WTC11 (cell line): ENCODE measurements around the gene POLK. TPM values are rescaled to one million over a fixed set of nuclear protein-coding genes. Genes with fewer than 3 reads are reported as not detected.

Experiments used
- ATAC-seq: fragments of 200-7000 bp; cut with Tn5 transposase; 2 replicates; pipeline ENCODE4 v1.10.0; 2021; ENCODE audit warnings: mild to moderate bottlenecking, moderate library complexity
- CTCF ChIA-PET: fragments of 300-600 bp; sonication (Branson Sonifier 250); formaldehyde crosslinking; loops from one replicate; lab custom pipeline; 2021; ENCODE audit warnings: antibody characterized with exemption; lab: Charles Lee
- POLR2A ChIA-PET: fragments of 350-600 bp; sonication (Branson Sonifier 250); formaldehyde crosslinking; loops from one replicate; lab custom pipeline; 2021; ENCODE audit warnings: antibody characterized with exemption; lab: Charles Lee
- DNase-seq: peaks from one replicate; pipeline ENCODE4 v3.0.0; 2021; ENCODE audit warnings: low spot score
- H3K27ac Mint-ChIP-seq: 2 replicates; pipeline ENCODE4 v1.8.0; 2021; ENCODE audit warnings: mixed read lengths
- H3K27me3 Mint-ChIP-seq: 2 replicates; pipeline ENCODE4 v1.8.0; 2021; ENCODE audit warnings: low read depth, mild to moderate bottlenecking, moderate library complexity, mixed read lengths
- H3K36me3 Mint-ChIP-seq: 2 replicates; pipeline ENCODE4 v1.8.0; 2021; ENCODE audit warnings: mixed read lengths
- H3K4me1 Mint-ChIP-seq: 2 replicates; pipeline ENCODE4 v1.8.0; 2022; ENCODE audit warnings: mixed read lengths
- H3K4me3 Mint-ChIP-seq: 2 replicates; pipeline ENCODE4 v1.8.0; 2021; ENCODE audit warnings: mild to moderate bottlenecking, moderate library complexity, mixed read lengths
- H3K9me3 Mint-ChIP-seq: 2 replicates; pipeline ENCODE4 v1.8.0; 2021; ENCODE audit warnings: mixed read lengths
- ATF1 ChIP-seq: sonication (generic); formaldehyde crosslinking; IDR thresholded peaks from 2 replicates; pipeline ENCODE4 v1.8.1; 2023; ENCODE audit warnings: mild to moderate bottlenecking, moderate library complexity, missing genetic modification reagents
- ATF3 ChIP-seq: sonication (generic); formaldehyde crosslinking; conservative IDR thresholded peaks from 2 replicates; pipeline ENCODE4 v1.8.1; 2022; ENCODE audit warnings: mild to moderate bottlenecking, missing genetic modification reagents
- E2F1 ChIP-seq: sonication (generic); formaldehyde crosslinking; IDR thresholded peaks from 2 replicates; pipeline ENCODE4 v1.8.0; 2022; ENCODE audit warnings: mild to moderate bottlenecking, missing genetic modification reagents
- E2F4 ChIP-seq: sonication (generic); formaldehyde crosslinking; IDR thresholded peaks from 2 replicates; pipeline ENCODE4 v1.8.1; 2022; ENCODE audit warnings: low read depth, mild to moderate bottlenecking, moderate library complexity, missing genetic modification reagents, borderline replicate concordance
- ELF4 ChIP-seq: sonication (generic); formaldehyde crosslinking; IDR thresholded peaks from 2 replicates; pipeline ENCODE4 v1.8.1; 2022; ENCODE audit warnings: low read depth, mild to moderate bottlenecking, moderate library complexity, missing genetic modification reagents
- FOXP1 ChIP-seq: sonication (generic); formaldehyde crosslinking; IDR thresholded peaks from 2 replicates; pipeline ENCODE4 v1.8.0; 2022; ENCODE audit warnings: missing genetic modification reagents, mild to moderate bottlenecking, moderate library complexity, borderline replicate concordance
- GABPB1 ChIP-seq: sonication (generic); formaldehyde crosslinking; IDR thresholded peaks from 2 replicates; pipeline ENCODE4 v1.8.1; 2023; ENCODE audit warnings: mild to moderate bottlenecking, missing genetic modification reagents
- IRF1 ChIP-seq: sonication (generic); formaldehyde crosslinking; IDR thresholded peaks from 2 replicates; pipeline ENCODE4 v1.8.0; 2023; ENCODE audit warnings: missing genetic modification reagents
- JAZF1 ChIP-seq: fragments of 250-450 bp; sonication (Bioruptor Pico); IDR thresholded peaks from 2 replicates; pipeline ENCODE4 v1.9.0; 2021; ENCODE audit warnings: moderate library complexity, mild to moderate bottlenecking, inconsistent platforms
- MXD4 ChIP-seq: fragments of 250-450 bp; sonication (Bioruptor Pico); IDR thresholded peaks from 2 replicates; pipeline ENCODE4 v1.8.0; 2021; ENCODE audit warnings: mild to moderate bottlenecking, moderate library complexity, borderline replicate concordance
- RORB ChIP-seq: fragments of 250-450 bp; sonication (Bioruptor Pico); IDR thresholded peaks from 2 replicates; pipeline ENCODE4 v1.9.0; 2021; ENCODE audit warnings: mild to moderate bottlenecking
- SOX15 ChIP-seq: fragments of 250-450 bp; sonication (Bioruptor Pico); IDR thresholded peaks from 2 replicates; pipeline ENCODE4 v1.9.0; 2021; ENCODE audit warnings: mild to moderate bottlenecking
- TEAD1 ChIP-seq: sonication (generic); formaldehyde crosslinking; IDR thresholded peaks from 2 replicates; pipeline ENCODE4 v1.8.0; 2022; ENCODE audit warnings: mild to moderate bottlenecking, missing genetic modification reagents
- USF1 ChIP-seq: sonication (generic); formaldehyde crosslinking; IDR thresholded peaks from 2 replicates; pipeline ENCODE4 v1.8.0; 2022; ENCODE audit warnings: mild to moderate bottlenecking, missing genetic modification reagents
- ZBTB21 ChIP-seq: sonication (generic); formaldehyde crosslinking; IDR thresholded peaks from 2 replicates; pipeline ENCODE4 v1.8.1; 2023; ENCODE audit warnings: mild to moderate bottlenecking, missing genetic modification reagents, borderline replicate concordance
- ZBTB43 ChIP-seq: sonication (generic); formaldehyde crosslinking; IDR thresholded peaks from 2 replicates; pipeline ENCODE4 v1.8.1; 2023; ENCODE audit warnings: mild to moderate bottlenecking, missing genetic modification reagents
- ZNF121 ChIP-seq: sonication (generic); formaldehyde crosslinking; IDR thresholded peaks from 2 replicates; pipeline ENCODE4 v1.8.0; 2023; ENCODE audit warnings: missing genetic modification reagents
- ZNF232 ChIP-seq: sonication (generic); formaldehyde crosslinking; IDR thresholded peaks from 2 replicates; pipeline ENCODE4 v1.8.0; 2022; ENCODE audit warnings: mild to moderate bottlenecking, missing genetic modification reagents
- ZNF416 ChIP-seq: fragments of 250-450 bp; sonication (Bioruptor Pico); IDR thresholded peaks from 2 replicates; pipeline ENCODE4 v1.9.0; 2021; ENCODE audit warnings: mild to moderate bottlenecking, inconsistent platforms
- ZNF512 ChIP-seq: sonication (generic); formaldehyde crosslinking; IDR thresholded peaks from 2 replicates; pipeline ENCODE4 v1.8.1; 2022; ENCODE audit warnings: missing genetic modification reagents, borderline replicate concordance
- ZNF532 ChIP-seq: fragments of 250-450 bp; sonication (Bioruptor Pico); IDR thresholded peaks from 2 replicates; pipeline ENCODE4 v1.9.0; 2021; ENCODE audit warnings: mild to moderate bottlenecking, borderline replicate concordance
- total RNA-seq: library from RNA; stranded (reverse); gene quantifications from 3 replicates; pipeline ENCODE4 v1.2.3, GENCODE V29; 2021

Gene POLK
- total RNA-seq, 1 experiment from 2014 or later = 7.1 TPM

GRCh38 chr5:75472973-75473372 lies 38.7 kb upstream of the POLK start:
- no peak for ATAC-seq
- no peak for DNase-seq
- H3K36me3 Mint-ChIP-seq = peaks cover 7% of the 10 kb centered on the region
- H3K4me1 Mint-ChIP-seq = peaks cover 45% of the 10 kb centered on the region
- CTCF ChIA-PET = no interaction called here
- POLR2A ChIA-PET = no interaction called here
- H3K9me3 Mint-ChIP-seq = peaks cover 25% of the 10 kb centered on the region
- no peak overlapping the region for H3K27ac Mint-ChIP-seq
- no peak overlapping the region for H3K4me3 Mint-ChIP-seq
- TF ChIP-seq ZNF232 (CRISPR knock-in tag) (no peak), ZNF121 (CRISPR knock-in tag) (peak; percentile 76)
- H3K27me3 Mint-ChIP-seq = no peaks in the 10 kb centered on the region

GRCh38 chr5:75473463-75473862 lies 38.2 kb upstream of the POLK start:
- DNase-seq (no peak), ATAC-seq (no peak)
- H3K4me1 Mint-ChIP-seq = peaks cover 47% of the 10 kb centered on the region
- H3K9me3 Mint-ChIP-seq = peaks cover 25% of the 10 kb centered on the region
- no peak for TF ChIP-seq E2F4 (CRISPR knock-in tag)
- TF ChIP-seq ATF1 (CRISPR knock-in tag) = no peak
- no peak for TF ChIP-seq USF1 (CRISPR knock-in tag)
- no peak for TF ChIP-seq ELF4 (CRISPR knock-in tag)
- TF ChIP-seq IRF1 (CRISPR knock-in tag) = no peak
- TF ChIP-seq MXD4 = no peak
- TF ChIP-seq ZNF512 (CRISPR knock-in tag) = no peak
- no peak overlapping the region for H3K4me3 Mint-ChIP-seq
- H3K27ac Mint-ChIP-seq = peak overlapping the region; percentile 64
- CTCF ChIA-PET = no interaction called here
- POLR2A ChIA-PET = no interaction called here
- peaks cover 7% of the 10 kb centered on the region for H3K36me3 Mint-ChIP-seq
- no peaks in the 10 kb centered on the region for H3K27me3 Mint-ChIP-seq

- H3K4me3 Mint-ChIP-seq = peak overlapping the region; percentile 48
- CTCF ChIA-PET = no interaction called here
- H3K27ac Mint-ChIP-seq = peak overlapping the region; percentile 85
- TF ChIP-seq JAZF1 (CRISPR knock-in tag) = no peak
- no peak for TF ChIP-seq GABPB1 (CRISPR knock-in tag)
- no peak for TF ChIP-seq ZNF416
- TF ChIP-seq E2F1 (CRISPR knock-in tag) = no peak
- no peak for TF ChIP-seq ZBTB21
- no peak for TF ChIP-seq ZNF532 (CRISPR knock-in tag)
- TF ChIP-seq RORB (CRISPR knock-in tag) = no peak
- no peak for TF ChIP-seq FOXP1 (CRISPR knock-in tag)
- no peak for TF ChIP-seq ATF3
- no peak for TF ChIP-seq TEAD1 (CRISPR knock-in tag)
- TF ChIP-seq ELF4 (CRISPR knock-in tag) = no peak
- no peak for TF ChIP-seq SOX15 (CRISPR knock-in tag)
- no peak for TF ChIP-seq ZBTB43
- TF ChIP-seq, all 79 proteins: peak for 0
- Mint-ChIP-seq H3K27me3 (no peaks in the 10 kb centered on the region), H3K4me1 (peaks cover 44% of the 10 kb centered on the region), H3K9me3 (peaks cover 9% of the 10 kb centered on the region), H3K36me3 (no peaks in the 10 kb centered on the region)
- ATAC-seq (peak; percentile 43; the same call in 1 of the 2 replicates), DNase-seq (no peak)
- POLR2A ChIA-PET = no interaction called here
These were observed 36.3 kb upstream of the POLK start for GRCh38 chr5:75475364-75475763.
